ENCODE measurements around the gene LACTB.

Gene LACTB

GRCh38 chr15:63076714-63077046 is 45.0 kb upstream of the LACTB start:
- no peak overlapping the region for H3K4me3 ChIP-seq (ENCODE audit: low read depth, low read length)
- no peak for DNase-seq (ENCODE audit: low read depth)
- no peak for TF ChIP-seq CTCF (IDR thresholded peaks at IDR 0.05; ENCODE audit: low read depth, low read length, missing control alignments)

GRCh38 chr15:63077952-63078351 is 43.7 kb upstream of the LACTB start:
- DNase-seq (ENCODE audit: low read depth): no peak
- TF ChIP-seq CTCF (IDR thresholded peaks at IDR 0.05; ENCODE audit: low read depth, low read length, missing control alignments): no peak
- H3K4me3 ChIP-seq (ENCODE audit: low read depth, low read length): no peak overlapping the region

GRCh38 chr15:63079947-63080626 is 41.6 kb upstream of the LACTB start:
- no peak for DNase-seq (ENCODE audit: low read depth)
- TF ChIP-seq CTCF (IDR thresholded peaks at IDR 0.05; ENCODE audit: low read depth, low read length, missing control alignments): no peak
- no peak overlapping the region for H3K4me3 ChIP-seq (ENCODE audit: low read depth, low read length)

- no peak for DNase-seq (ENCODE audit: low read depth)
- TF ChIP-seq CTCF (IDR thresholded peaks at IDR 0.05; ENCODE audit: low read depth, low read length, missing control alignments): no peak
- no peak overlapping the region for H3K4me3 ChIP-seq (ENCODE audit: low read depth, low read length)
Observed at GRCh38 chr15:63080634-63081250, 40.9 kb upstream of the LACTB start.

GRCh38 chr15:63082366-63082765 is 39.3 kb upstream of the LACTB start:
- no peak overlapping the region for H3K4me3 ChIP-seq (ENCODE audit: low read depth, low read length)
- no peak for TF ChIP-seq CTCF (IDR thresholded peaks at IDR 0.05; ENCODE audit: low read depth, low read length, missing control alignments)
- no peak for DNase-seq (ENCODE audit: low read depth)

GRCh38 chr15:63083044-63083443 is 38.6 kb upstream of the LACTB start:
- no peak overlapping the region for H3K4me3 ChIP-seq (ENCODE audit: low read depth, low read length)
- TF ChIP-seq CTCF (IDR thresholded peaks at IDR 0.05; ENCODE audit: low read depth, low read length, missing control alignments): no peak
- no peak for DNase-seq (ENCODE audit: low read depth)

- TF ChIP-seq CTCF (IDR thresholded peaks at IDR 0.05; ENCODE audit: low read depth, low read length, missing control alignments): no peak
- no peak for DNase-seq (ENCODE audit: low read depth)
- H3K4me3 ChIP-seq (ENCODE audit: low read depth, low read length): no peak overlapping the region
Observed at GRCh38 chr15:63083541-63083940, 38.1 kb upstream of the LACTB start.

All from GM12864 (cell line).